ENCODE results near the gene CDRT4. TPM values are rescaled to one million over a fixed set of nuclear protein-coding genes. Genes with fewer than 3 reads are reported as not detected.

The CDRT4 gene
- total and polyA plus RNA-seq, 10 of the 15 experiments (the other 5 are each of a cell fraction or from before 2014, with no cell fraction given), result 0.11 to 1.3 (median 0.51) TPM; not detected in 3

DNA sequence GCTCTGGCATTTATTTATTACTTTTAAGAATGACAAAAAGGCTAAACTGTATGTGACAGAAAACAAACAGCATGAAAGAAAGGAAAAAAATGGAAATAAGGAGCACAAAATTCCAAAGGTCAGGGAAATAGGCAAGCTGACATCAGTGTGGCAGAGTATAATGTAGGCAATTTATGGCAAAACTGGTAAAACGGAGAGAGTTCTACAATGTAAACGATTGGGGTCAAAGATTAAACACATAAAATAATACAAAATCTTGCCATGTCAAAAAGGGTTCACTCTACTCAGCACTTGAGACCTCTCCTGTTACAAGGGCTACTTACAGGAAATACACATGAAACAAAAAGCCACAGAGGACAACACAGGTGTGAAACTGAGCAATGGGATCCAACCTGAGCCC, 47.0 kb upstream of the CDRT4 start:
- Histone ChIP-seq H3K9ac (ENCODE audit: control insufficient read depth, insufficient read depth, low read length) (no peak overlapping the region), H4K20me1 (ENCODE audit: control insufficient read depth, insufficient read depth) (no peaks in the 10 kb centered on the region), H3K4me3 (no peak overlapping the region), H3K4me2 (ENCODE audit: control insufficient read depth, insufficient read depth) (no peak overlapping the region), H3K9me3 (replicated peaks; ENCODE audit: control insufficient read depth, insufficient read depth, low read length) (no peaks in the 10 kb centered on the region), H2AFZ (ENCODE audit: control insufficient read depth, low read depth, low read length) (no peak overlapping the region), H3K27me3 (replicated peaks in 1 of 2; ENCODE audit: control insufficient read depth in 2 of 2, insufficient read depth in 2 of 2, low read length in 1 of 2) (no peaks in the 10 kb centered on the region), H3K27ac (ENCODE audit: control insufficient read depth, insufficient read depth) (no peak overlapping the region), H3K79me2 (ENCODE audit: control insufficient read depth, insufficient read depth, low read length) (no peaks in the 10 kb centered on the region), H3K4me1 (ENCODE audit: control insufficient read depth, insufficient read depth, low read length) (no peaks in the 10 kb centered on the region), H3K36me3 (ENCODE audit: control insufficient read depth in 2 of 2, insufficient read depth in 2 of 2, low read length in 1 of 2) (no peaks in the 10 kb centered on the region)
- BruUV-seq (replicated peaks), result no TSS peak
- DNase-seq (ENCODE audit: low read depth, low spot score) (no peak), ATAC-seq (no peak), FAIRE-seq (no peak)
- SMC1A ChIA-PET (ENCODE audit: uncharacterized antibody, unreplicated experiment), result no interaction called here
- in situ Hi-C loops (cut with MboI), result no loop called here
- RAD21 ChIA-PET (ENCODE audit: unreplicated experiment), result no interaction called here
- POLR2A ChIA-PET, result no interaction called here
- CTCF ChIA-PET, result interaction anchor here (2.1 kb wide), 1 partner anchor 11 kb away, joined by 15 read pairs; no protein-coding TSS in a partner anchor
- TF ChIP-seq, protein P1, sequence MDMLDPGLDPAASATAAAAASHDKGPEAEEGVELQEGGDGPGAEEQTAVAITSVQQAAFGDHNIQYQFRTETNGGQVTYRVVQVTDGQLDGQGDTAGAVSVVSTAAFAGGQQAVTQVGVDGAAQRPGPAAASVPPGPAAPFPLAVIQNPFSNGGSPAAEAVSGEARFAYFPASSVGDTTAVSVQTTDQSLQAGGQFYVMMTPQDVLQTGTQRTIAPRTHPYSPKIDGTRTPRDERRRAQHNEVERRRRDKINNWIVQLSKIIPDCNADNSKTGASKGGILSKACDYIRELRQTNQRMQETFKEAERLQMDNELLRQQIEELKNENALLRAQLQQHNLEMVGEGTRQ (IDR thresholded peaks at IDR 0.05; ENCODE audit: borderline replicate concordance, low read depth, low read length), result no peak
- TF ChIP-seq CREB1 (IDR thresholded peaks at IDR 0.05; ENCODE audit: low read depth) (no peak), ZSCAN29 (IDR thresholded peaks at IDR 0.05) (no peak), POLR2AphosphoS2 (IDR thresholded peaks at IDR 0.05; ENCODE audit: low read depth, low read length) (no peak), NFIC (IDR thresholded peaks at IDR 0.05; ENCODE audit: low read depth, low read length) (no peak), ZNF24 (IDR thresholded peaks at IDR 0.05) (no peak), ZNF274 (IDR thresholded peaks at IDR 0.05; ENCODE audit: insufficient read depth, insufficient read length) (no peak)
- WGBS (ENCODE audit: insufficient coverage, insufficient replicate concordance, low lambda C conversion rate, missing lambda C conversion rate), result 0% methylated on average over 2 of the region's 2 CpGs
- intact Hi-C loops (cut with micrococcal nuclease; ENCODE audit: unreplicated experiment), result no loop called here

DNA sequence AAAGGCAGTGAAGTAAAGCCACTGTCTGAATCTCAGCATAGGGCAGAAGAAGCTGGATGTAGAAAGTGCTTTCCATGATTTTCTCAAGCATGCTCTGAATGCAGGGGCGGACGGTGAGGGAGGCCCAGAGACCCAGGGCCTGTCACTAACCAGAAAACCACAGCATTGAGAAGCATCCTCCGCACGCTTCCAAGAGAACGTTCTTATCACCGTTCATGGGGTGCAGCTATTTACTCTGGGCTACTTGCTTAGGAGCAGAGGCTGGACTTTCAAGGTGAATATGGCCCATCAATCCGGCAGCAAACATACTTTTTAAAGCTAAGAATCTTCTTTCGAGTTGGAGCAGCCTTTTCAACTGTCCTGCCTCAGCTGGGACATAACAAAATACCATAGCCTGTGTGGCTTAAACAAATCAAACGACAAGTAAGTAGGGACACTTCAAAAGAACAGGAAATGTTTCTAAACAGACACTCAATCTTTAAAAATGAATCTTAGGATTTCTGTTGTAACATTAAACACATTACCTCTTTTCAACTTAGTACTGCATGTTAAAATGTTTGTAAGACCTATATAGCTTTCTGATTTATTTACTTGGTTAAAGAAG, 46.5 kb upstream of the CDRT4 start:
- Histone ChIP-seq H3K4me2 (ENCODE audit: control insufficient read depth, insufficient read depth) (no peak overlapping the region), H3K79me2 (ENCODE audit: control insufficient read depth, insufficient read depth, low read length) (no peaks in the 10 kb centered on the region), H3K4me3 (no peak overlapping the region), H3K27me3 (replicated peaks in 1 of 2; ENCODE audit: control insufficient read depth in 2 of 2, insufficient read depth in 2 of 2, low read length in 1 of 2) (no peaks in the 10 kb centered on the region), H3K27ac (ENCODE audit: control insufficient read depth, insufficient read depth) (no peak overlapping the region), H3K36me3 (ENCODE audit: control insufficient read depth in 2 of 2, insufficient read depth in 2 of 2, low read length in 1 of 2) (no peaks in the 10 kb centered on the region), H3K9me3 (replicated peaks; ENCODE audit: control insufficient read depth, insufficient read depth, low read length) (no peaks in the 10 kb centered on the region), H3K4me1 (ENCODE audit: control insufficient read depth, insufficient read depth, low read length) (no peaks in the 10 kb centered on the region), H4K20me1 (ENCODE audit: control insufficient read depth, insufficient read depth) (no peaks in the 10 kb centered on the region), H2AFZ (ENCODE audit: control insufficient read depth, low read depth, low read length) (no peak overlapping the region), H3K9ac (ENCODE audit: control insufficient read depth, insufficient read depth, low read length) (no peak overlapping the region)
- RAD21 ChIA-PET (ENCODE audit: unreplicated experiment), result no interaction called here
- ATAC-seq (no peak), FAIRE-seq (no peak), DNase-seq (ENCODE audit: low read depth, low spot score) (no peak)
- in situ Hi-C loops (cut with MboI), result no loop called here
- SMC1A ChIA-PET (ENCODE audit: uncharacterized antibody, unreplicated experiment), result no interaction called here
- POLR2A ChIA-PET, result no interaction called here
- CTCF ChIA-PET, result interaction anchor here (2.1 kb wide), 1 partner anchor 11 kb away, joined by 15 read pairs; no protein-coding TSS in a partner anchor
- BruUV-seq (replicated peaks), result no TSS peak
- intact Hi-C loops (cut with micrococcal nuclease; ENCODE audit: unreplicated experiment), result no loop called here
- 51% methylated on average over 9 of the region's 9 CpGs for WGBS (ENCODE audit: insufficient coverage, insufficient replicate concordance, low lambda C conversion rate, missing lambda C conversion rate)
- TF ChIP-seq BACH1 (IDR thresholded peaks at IDR 0.05; ENCODE audit: borderline replicate concordance) (no peak), ZNF207 (IDR thresholded peaks at IDR 0.05; ENCODE audit: borderline replicate concordance) (no peak), NFYA (IDR thresholded peaks at IDR 0.05; ENCODE audit: borderline replicate concordance, low read depth, low read length) (no peak), WRNIP1 (IDR thresholded peaks at IDR 0.05; ENCODE audit: borderline replicate concordance, low read depth, low read length) (no peak), GABPA (IDR thresholded peaks at IDR 0.05; ENCODE audit: low read depth) (no peak), IKZF1 (conservative IDR thresholded peaks at IDR 0.05) (no peak)
- TF ChIP-seq, protein P2, sequence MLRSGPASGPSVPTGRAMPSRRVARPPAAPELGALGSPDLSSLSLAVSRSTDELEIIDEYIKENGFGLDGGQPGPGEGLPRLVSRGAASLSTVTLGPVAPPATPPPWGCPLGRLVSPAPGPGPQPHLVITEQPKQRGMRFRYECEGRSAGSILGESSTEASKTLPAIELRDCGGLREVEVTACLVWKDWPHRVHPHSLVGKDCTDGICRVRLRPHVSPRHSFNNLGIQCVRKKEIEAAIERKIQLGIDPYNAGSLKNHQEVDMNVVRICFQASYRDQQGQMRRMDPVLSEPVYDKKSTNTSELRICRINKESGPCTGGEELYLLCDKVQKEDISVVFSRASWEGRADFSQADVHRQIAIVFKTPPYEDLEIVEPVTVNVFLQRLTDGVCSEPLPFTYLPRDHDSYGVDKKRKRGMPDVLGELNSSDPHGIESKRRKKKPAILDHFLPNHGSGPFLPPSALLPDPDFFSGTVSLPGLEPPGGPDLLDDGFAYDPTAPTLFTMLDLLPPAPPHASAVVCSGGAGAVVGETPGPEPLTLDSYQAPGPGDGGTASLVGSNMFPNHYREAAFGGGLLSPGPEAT (IDR thresholded peaks at IDR 0.05; ENCODE audit: low read depth), result no peak
- TF ChIP-seq, protein P3, sequence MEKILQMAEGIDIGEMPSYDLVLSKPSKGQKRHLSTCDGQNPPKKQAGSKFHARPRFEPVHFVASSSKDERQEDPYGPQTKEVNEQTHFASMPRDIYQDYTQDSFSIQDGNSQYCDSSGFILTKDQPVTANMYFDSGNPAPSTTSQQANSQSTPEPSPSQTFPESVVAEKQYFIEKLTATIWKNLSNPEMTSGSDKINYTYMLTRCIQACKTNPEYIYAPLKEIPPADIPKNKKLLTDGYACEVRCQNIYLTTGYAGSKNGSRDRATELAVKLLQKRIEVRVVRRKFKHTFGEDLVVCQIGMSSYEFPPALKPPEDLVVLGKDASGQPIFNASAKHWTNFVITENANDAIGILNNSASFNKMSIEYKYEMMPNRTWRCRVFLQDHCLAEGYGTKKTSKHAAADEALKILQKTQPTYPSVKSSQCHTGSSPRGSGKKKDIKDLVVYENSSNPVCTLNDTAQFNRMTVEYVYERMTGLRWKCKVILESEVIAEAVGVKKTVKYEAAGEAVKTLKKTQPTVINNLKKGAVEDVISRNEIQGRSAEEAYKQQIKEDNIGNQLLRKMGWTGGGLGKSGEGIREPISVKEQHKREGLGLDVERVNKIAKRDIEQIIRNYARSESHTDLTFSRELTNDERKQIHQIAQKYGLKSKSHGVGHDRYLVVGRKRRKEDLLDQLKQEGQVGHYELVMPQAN (conservative IDR thresholded peaks at IDR 0.05), result no peak
